Left forelimb (tissue), 1 donor: Measurements from ENCODE around the gene CROCC.

Experiments used
- DNase-seq: peaks from one replicate; pipeline ENCODE4 v3.0.0-alpha.2; 2018; ENCODE audit warnings: low spot score

The CROCC gene

DNA sequence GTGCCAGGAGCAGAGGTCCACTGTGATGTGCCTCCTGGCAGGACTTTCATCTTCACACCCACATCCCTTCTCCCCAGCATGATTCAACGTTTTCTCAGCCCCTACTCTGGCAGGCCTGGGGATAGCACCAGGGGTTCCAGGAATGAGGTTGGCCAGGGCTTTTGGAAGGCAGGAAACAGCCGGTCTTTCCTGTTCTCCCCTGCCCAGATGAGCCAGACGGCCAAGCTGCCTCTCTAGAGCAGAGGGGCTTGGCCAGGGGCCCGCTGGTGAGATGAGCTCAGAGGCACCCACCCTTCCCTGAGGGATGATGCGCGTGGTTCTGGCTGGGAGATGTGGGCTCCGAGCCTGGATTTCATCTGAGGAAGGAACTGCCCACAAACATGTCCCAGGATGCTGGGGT, 63.0 kb downstream of the CROCC start:
- DNase-seq, result peak; percentile 81

DNA sequence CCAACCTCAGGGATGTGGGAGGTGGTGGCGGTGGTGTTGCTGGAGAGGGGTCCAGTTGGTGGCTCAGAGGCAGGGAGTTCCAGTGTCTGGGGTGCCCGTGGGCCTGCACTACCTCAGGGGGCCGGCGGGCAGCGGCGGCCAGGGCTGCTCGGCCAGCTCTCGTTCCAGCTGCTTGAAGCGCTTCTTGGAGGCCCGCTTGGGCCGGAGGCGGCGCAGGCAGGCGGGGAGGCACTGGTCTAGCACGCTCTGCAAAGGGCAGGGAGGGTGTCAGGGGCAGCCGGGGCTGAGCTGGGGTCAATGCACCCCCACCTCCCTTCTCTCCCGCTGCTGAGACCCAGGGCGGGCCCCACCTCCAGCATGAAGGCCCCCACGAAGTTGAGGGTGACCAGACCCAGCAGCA, 64.4 kb downstream of the CROCC start:
- no peak for DNase-seq

DNA sequence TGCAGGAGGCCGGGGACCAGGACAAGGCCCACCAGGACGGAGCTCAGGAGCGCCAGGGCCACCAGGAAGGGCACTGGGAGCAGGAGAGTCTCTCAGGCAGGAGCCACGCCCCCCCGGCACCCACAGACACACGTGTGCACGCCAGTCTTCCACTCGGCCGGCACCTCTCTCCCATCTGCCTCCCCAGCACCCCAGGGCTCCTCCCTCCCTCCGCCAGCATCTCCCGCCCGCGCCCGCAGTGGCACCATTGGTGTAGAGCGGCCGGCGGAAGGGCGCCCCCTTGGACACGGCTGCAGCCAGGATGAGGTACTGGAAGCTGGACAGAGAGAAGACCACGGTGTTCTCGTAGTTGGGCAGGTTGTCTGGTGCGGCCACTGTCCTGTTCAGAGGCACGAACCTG, 64.8 kb downstream of the CROCC start:
- DNase-seq, result no peak

DNA sequence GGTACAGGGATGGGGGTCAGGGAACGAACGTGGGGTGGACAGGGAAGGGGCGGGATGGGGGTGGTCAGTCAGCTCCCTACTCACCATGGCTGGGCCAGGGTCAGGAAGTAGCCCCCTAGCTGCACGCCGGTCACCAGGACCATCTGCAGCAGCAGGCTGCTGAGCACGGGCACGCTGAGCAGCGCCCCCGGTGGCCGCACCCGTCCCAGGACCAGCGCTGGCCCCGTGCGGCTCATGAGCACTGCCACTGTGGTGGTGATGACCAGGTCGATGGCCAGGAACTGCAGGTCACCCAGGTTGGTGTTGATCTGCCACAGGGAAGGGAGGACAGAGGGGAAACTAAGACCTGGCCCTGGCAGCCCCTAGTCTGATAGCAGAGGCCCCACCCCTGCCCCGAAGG, 65.2 kb downstream of the CROCC start:
- no peak for DNase-seq

DNA sequence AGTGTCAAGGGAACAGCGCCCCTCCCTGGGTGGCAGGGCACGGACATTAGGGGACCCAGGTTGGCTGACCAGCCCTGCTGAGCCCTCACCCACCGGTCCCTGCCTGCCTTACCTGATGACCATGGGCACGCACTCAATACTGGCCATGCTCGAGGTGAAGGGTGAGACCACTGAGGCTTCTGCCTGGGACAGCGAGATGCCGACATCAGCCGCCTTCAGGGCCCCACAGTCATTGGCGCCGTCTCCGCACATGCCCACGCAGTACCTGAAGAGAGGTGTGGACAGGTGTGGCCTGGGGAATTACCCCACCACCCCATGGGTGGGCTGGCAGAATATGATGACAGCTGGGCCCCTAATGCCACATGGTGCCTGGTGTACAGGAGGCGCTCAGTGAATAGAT, 66.5 kb downstream of the CROCC start:
- DNase-seq, result no peak

DNA sequence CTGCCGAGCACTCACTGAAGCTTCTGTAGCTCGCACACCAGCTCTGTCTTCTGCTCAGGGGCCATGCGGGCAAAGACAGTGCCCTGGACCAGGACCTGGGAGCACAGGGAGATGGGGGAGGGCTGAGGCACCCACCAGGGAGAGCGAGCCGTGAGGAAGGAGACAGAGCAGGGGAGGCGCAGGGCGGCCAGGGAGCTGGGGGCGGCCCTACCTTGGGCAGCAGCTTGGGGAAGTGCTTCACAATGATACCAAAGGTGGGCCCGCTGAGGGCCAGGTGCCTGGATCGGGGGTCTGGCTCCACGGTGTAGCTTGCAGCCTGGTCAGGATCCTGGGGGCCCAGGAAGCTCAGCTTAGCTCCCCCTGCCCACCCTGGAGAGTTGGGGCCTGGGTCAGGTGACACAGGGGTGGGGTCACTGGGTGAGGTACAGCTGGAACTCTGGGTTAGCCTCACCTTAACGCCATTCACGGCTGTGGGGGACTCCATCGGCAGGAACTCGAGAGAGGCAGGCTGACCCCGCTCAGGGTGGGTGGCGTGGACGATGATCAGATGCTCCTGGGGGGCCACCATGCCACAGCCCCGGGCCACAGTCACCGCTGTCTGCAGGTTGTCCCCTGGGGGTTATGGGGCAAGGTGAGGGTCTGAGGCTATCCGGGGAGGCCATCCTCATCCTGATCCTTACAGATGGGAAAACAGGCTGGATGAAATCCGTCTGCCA, 68.1 kb downstream of the CROCC start:
- no peak for DNase-seq

DNA sequence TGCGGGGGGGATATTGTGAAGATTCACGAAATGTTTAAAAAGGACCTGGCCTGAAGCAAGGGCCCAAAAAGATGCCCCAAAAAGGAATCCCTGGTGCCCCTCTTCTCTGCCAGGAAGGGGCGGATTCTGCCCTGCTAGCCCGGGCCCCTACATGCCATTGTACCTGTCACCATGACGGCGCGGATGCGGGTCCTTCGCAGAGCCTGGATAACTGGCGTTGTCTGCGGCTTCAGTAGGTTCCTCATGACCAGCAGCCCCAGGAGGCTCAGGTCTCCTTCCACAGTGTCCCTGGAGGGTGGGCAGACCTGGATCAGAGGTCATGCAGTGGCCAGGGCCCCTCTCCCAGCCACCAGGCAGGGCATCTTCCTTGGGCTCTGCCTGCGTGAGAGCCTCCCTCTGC, 69.8 kb downstream of the CROCC start:
- DNase-seq, result no peak

DNA sequence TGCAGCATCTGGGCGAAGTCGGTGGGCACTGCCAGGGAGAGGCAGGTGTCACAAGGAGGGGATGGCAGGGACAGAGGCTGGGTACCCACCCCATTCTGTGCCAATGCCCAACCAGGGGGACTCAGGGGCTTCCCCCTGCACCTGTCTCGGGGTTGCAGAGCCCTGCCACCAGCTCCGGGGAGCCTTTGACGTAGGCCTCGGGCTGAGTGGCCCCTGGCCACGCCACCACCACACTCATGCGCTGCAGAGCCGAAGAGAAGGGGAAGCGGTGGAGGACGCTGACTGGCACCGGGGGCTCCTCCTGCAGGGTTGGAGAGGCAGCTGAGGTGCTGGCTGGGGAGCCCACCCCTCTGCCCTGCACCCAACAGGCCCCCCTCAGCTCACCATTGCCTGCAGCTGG, 70.4 kb downstream of the CROCC start:
- no peak for DNase-seq

DNA sequence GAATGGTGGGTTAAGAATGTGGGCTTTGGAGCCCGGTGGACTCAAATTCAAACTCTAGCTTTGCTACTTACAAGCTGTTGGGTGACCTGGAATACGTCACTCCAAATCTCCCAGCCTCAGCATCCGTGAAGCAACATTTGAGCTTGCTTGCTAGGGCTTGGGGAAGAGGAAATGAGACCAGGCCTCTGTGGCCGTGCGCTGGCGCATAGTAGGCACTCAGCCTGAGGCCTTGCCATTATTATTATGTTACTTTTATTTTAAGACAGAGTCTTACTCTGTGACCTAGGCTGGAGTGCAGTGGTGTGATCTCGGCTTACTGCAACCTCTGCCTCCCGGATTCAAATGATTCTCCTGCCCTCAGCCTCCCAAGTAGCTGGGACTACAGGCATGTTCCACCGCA, 70.9 kb downstream of the CROCC start:
- DNase-seq, result no peak

DNA sequence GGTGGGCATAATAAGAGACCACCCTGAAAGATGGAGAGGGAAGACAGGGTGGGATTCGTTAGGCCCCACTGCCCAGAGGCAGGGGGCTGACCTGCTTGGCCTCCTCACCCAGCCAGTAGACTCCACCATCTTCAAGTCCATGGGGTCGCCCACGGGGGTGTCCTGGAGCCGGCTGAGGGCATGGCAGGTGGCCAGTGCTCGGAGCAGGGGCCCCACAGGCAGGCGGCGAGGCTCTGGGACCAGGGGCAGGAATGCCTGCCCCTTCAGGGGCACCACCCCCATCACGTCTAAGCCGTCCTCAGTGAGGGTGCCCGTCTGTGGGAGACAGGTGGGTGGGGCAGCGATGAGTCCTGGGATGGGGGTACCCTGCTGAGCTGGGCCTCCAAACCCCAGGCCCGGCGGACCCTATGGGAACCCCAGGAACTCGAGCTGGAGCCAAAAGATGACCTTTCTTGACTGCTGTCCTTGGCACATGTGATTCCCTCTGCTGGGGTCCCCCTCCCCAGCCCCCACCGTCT, 71.8 kb downstream of the CROCC start:
- DNase-seq, result no peak

DNA sequence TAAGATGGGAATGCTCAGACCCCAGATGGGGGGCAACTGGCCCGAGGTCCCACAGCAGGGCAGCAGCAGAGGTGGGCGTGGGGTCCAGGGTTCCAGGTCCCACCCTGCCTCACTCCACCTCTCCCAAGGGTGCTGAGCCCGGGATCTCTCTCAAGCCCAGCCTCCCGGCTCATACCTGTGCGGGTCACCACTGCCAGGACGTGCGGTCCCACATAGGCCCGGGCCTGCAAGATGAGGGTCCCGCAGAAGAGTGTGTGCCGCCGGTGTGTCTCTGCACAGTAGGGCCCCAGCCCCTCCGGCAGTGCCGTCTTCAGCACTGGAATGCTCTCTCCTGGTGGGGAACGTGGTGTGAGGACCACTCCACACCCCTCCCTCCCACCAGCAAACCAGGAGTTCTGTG, 75.1 kb downstream of the CROCC start:
- no peak for DNase-seq

DNA sequence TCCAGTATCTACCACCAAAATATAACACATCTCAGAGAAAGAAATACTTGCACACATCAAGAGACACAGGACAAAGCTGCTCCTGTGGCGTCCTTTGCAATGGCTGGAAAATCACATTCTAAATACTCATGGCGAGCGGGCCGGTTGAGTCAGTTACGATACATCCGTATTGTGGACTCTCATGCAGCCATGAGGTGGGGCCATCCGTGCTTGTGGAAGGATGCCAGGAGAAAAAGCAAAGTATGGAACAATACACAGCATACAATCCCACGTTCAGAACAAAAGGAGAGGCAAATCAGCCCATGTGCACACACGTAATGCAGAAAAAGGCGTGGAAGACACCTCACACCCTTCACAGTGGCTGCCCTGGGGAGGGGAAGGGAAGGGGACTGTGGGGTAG, 76.9 kb downstream of the CROCC start:
- DNase-seq, result no peak

DNA sequence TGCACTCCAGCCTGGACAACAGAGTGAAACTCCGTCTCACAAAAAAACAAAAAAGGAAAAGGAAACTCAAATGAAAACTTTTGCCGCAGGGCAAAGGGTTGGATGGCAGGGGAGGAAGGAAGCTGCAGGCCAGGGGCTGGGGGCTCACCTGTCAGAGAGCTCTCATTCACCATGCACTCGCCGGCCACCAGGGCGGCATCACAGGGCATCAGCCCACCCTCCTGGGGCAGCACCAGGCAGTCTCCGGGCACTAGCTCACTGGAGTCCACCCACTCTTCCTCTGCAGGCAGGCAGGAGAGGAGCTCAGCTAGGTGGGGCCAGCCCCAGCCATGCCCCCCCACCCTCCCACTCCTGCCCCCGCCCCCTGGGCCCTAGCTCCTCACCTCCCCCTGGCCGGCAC, 78.1 kb downstream of the CROCC start:
- no peak for DNase-seq

DNA sequence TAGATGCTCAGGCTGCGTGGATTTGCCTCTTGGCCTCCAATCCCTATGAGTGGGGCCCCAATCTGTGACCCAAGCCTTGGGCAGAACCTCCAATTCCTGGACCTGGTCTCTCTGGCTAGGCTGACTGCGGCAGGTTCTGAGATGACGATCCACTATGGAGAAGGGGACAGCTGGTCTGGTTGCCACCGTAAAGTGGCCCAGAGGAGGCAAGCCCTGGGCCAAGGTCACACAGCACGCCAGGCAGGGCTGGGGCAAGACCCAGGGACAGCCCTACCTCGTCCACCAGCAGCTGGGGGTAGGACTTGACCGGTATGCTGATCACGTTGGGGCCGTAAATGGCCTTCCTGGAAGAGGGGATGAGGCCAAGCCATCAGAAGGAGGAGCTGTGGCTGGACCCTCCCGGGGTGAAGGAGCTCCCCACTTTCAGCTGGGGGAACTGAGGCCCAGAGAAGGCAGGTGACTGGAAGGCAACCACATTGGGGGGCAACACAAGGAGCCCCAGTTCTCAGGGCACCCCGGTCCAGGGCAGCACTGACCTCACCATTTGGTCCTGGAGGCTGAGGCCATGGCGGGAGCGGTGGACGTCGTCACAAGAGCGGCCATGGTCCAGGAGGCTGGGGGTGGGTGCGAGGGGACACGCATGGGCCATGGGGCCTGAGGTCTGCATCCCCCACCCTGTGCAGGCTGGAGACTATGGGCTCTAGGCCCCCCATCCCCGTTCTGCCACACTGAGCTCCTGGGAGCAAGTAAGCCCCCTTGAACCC, 80.2 kb downstream of the CROCC start:
- no peak for DNase-seq

DNA sequence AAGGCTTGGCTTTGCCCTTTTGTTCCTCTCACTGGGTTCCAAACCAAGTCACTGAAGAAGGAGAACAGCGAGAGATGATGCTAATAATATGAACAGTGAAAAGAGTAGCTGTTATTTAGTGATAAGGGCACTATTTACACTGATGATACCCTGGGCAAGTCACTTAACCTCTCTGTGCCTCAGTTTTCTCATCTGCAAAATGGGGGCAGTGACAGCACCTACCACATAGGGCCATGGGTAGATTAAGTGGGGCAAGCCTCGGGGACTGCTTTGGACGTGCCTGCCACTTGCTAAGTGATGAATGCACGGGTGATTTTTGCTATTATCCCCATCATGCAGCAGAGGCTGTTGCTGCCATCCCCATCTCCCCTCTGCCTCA, 80.8 kb downstream of the CROCC start:
- DNase-seq, result no peak

DNA sequence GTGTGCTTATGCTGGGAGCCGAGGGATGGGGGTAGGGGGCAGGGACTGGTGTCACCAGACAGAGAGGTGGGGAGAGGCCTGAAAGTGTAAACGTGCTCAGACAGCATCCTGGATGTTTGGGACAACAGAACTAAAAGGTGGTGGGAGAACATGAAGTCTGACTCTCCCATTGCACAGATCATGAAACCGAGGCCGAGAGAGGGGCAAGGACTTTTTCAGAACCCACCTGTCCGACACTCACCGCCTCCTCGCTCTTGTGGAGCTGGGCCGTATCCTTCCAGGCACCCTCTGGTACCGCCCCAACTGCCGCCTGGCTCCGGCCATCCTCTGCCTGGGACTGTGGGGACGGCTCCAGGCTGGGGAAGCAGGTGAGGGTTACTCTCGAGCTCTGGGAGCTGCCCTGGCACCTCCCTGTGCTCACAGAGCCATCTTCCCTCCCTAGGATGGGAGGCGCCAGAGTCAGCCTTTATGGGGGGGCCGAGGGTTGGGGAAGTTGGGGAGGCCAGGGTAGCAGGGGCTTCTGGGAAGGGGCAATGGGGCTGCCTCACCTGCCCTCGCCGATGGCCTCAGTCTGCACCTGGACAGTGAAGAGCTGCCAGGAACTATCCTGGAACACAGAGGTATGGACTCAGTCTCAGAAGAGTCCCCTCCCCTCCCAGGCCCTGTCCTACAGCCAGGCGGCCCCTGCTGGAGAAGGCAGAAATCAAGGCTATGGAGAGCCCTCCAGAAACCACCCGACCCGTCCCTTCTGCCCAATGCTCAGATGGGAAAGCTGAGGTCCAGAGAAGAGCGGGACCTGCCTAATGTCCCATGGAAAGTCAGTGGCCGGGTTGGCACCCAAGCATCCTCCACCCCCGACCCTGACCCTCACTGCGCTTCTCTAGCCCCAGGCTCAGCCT, 83.0 kb downstream of the CROCC start:
- DNase-seq, result no peak

DNA sequence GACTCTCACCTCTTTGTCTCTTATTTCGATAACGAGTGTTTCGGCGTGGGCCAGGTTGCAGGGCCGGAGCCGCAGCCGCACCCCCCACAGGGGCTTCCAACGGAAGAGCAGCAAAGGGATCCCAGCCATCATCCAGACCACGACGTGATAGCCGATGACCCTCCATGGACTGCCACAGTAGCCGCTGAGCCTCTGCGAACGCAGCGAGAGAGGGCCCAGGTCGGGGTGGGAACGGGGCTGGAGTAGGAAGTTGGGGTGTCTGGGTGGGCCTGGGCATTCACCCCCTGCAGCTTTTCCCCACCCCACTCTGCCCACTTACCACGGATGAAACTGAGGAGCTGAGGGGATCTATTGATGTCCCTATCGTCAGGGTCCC, 83.6 kb downstream of the CROCC start:
- DNase-seq, result no peak

DNA sequence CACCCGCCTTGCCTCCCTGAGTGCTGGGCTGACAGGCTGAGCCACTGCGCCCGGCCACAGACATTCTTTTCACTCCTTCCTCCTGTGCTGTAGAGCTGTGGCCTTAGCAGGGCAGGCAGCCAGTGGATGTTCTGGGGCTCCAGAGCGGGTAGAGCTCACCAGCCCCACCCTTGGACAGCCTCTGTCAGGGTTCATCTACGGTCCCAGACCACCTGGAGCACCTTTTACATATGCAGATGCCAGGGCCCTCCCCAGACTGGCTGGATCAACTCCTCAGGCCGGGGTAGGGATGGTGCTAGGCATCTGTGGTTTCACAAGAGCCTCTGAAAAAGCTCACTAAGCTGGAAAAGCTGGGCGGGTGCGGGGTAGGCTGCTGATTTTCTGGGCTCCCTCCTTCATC, 85.4 kb downstream of the CROCC start:
- no peak for DNase-seq

DNA sequence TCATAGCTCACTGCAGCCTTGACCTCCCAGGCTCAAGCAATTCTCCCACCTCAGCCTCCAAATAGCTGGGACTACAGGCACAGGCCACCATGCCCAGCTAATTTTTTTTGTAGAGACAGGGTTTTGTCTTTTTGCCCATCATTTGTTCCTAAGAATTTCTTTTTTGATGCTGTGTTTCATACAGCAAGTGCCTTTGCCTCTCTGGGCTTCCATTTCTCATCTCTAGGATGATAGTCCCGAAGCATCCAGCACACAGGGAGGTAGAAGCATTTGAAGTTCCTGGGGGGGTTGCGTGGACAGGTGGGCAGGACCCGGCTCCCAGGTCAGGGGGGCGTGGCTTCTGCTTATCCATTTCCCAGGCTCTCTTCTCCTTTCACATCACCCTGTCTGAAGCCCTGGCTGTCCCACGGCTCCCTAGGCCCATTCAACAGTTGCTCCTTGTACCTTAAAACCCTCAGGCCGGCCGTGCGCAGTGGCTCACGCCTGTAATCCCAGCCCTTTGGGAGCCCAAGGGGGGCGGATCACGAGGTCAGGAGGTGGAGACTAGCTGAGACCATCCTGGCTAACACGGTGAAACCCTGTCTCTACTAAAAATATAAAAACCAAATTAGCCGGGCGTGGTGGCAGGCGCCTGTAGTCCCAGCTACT, 86.6 kb downstream of the CROCC start:
- no peak for DNase-seq

DNA sequence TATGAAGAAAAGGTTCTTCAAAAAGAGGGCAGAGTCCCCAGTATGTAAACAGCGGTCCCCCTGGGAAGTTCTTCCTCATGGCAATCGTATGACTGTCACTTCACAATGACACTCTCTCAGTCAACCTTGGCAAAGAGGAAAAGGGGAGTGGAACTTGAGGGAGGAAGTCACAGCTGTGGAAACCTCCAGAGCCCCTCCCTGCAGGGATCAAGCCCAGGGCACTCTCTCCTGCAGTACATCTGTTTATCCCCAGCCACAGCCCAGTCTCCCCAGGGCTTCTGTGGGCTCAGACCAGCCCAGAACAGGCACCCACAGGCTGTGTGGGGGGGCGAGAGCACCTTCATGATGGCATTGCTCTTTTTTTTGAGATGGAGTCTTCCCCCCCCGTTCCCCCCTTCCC, 88.0 kb downstream of the CROCC start:
- no peak for DNase-seq

DNA sequence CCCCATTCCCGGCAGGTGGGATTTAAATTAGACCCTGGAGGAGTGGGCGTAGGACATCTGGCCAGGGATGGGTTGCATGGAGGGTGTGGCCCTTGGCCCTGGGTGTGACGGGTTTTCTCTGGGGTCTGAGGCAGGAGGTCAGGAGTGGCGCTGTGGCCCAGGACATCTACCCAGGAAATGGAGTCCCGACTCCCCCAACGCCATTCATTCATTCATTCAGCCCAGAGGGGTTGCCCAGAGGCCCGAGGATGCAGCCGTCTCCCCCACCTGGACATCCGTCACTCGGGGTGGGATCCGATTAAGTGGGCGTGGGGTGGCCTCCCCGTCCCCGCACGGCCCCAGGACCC, 89.3 kb downstream of the CROCC start:
- DNase-seq, result no peak
